ENCODE data around the gene RTF1. TPM values are rescaled to one million over a fixed set of nuclear protein-coding genes. Genes with fewer than 3 reads are reported as not detected.

RTF1 gene
- total RNA-seq, 1 experiment from 2014 or later: 49.5 TPM

- Histone ChIP-seq H3K56ac (ENCODE audit: insufficient read length, low read depth, low read length) (no peak overlapping the region), H3K23me2 (ENCODE audit: insufficient read length, low read depth, low read length, poor library complexity, severe bottlenecking) (peaks cover 25% of the 10 kb centered on the region), H3K23ac (ENCODE audit: insufficient read length, low read depth, low read length) (no peak overlapping the region), H3K14ac (ENCODE audit: insufficient read depth, low read length) (no peak overlapping the region), H4K8ac (replicated peaks; ENCODE audit: insufficient read length, low read depth, low read length) (no peak overlapping the region), H2BK20ac (ENCODE audit: low read depth, low read length, poor library complexity, severe bottlenecking) (no peak overlapping the region), H3K27ac (ENCODE audit: insufficient read length, low read depth, low read length) (no peak overlapping the region), H4K20me1 (ENCODE audit: control insufficient read depth, insufficient read depth, insufficient read length) (no peaks in the 10 kb centered on the region), H3K79me2 (ENCODE audit: insufficient read depth, low read length) (no peaks in the 10 kb centered on the region), H4K91ac (ENCODE audit: insufficient read length, low read depth, low read length) (no peak overlapping the region), H3K79me1 (ENCODE audit: insufficient read depth, low read depth, low read length, poor library complexity, severe bottlenecking) (no peaks in the 10 kb centered on the region), H3K4ac (ENCODE audit: low read depth, low read length) (no peak overlapping the region), H2BK120ac (ENCODE audit: low read depth, low read length, poor library complexity, severe bottlenecking) (no peak overlapping the region), H2AFZ (ENCODE audit: low read length) (no peak overlapping the region), H4K5ac (ENCODE audit: insufficient read length, low read depth, low read length) (no peak overlapping the region), H3K9ac (ENCODE audit: extremely low read depth, insufficient read length, low read length) (no peak overlapping the region), H3K4me2 (ENCODE audit: insufficient read depth, insufficient read length, low read length) (peak overlapping the region; percentile 50), H3K18ac (ENCODE audit: insufficient read length, low read depth, low read length) (no peak overlapping the region), H3K27me3 (ENCODE audit: insufficient read depth, low read length) (peaks cover 75% of the 10 kb centered on the region), H2BK15ac (ENCODE audit: low read depth, low read length) (no peak overlapping the region), H3K9me3 (ENCODE audit: control insufficient read depth, low read depth, low read length) (no peaks in the 10 kb centered on the region), H2BK12ac (ENCODE audit: insufficient read length, low read depth, low read length) (no peak overlapping the region), H3K4me1 (ENCODE audit: insufficient read depth, low read length) (no peaks in the 10 kb centered on the region), H2BK5ac (ENCODE audit: insufficient read length, low read length) (no peak overlapping the region), H2AK5ac (ENCODE audit: insufficient read length, low read length) (no peak overlapping the region), H3T11ph (ENCODE audit: low read length) (no peak overlapping the region)
- H3K27ac Mint-ChIP-seq: no peak overlapping the region
- H3K9me3 Mint-ChIP-seq: no peaks in the 10 kb centered on the region; a peak in 2 of 5 replicates
- no CpG with 5 or more reads among the region's 60 CpGs for WGBS (ENCODE audit: extremely low coverage, insufficient read length, low lambda C conversion rate)
- peak; percentile 63 for DNase-seq
- H3K36me3 Mint-ChIP-seq (ENCODE audit: insufficient read depth in 1 of 3, low read depth in 3 of 3): no peaks in the 10 kb centered on the region; a peak in 1 of 7 replicates
- peak overlapping the region; percentile 41 to 74 for H3K4me3 Mint-ChIP-seq
- peaks cover 8 to 18% of the 10 kb centered on the region in 2 experiments for H3K4me1 Mint-ChIP-seq
- H3K27me3 Mint-ChIP-seq (ENCODE audit: low read depth): peaks cover 93% of the 10 kb centered on the region
- TF ChIP-seq CTCF (conservative IDR thresholded peaks at IDR 0.05): no peak
These were observed 78.2 kb downstream of the RTF1 start for GRCh38 chr15:41494922-41495735.
